Cardiac muscle cell (in vitro differentiated cells and primary cell): ENCODE data around the gene CERS5. TPM values are rescaled to one million over a fixed set of nuclear protein-coding genes. Genes with fewer than 3 reads are reported as not detected.
A peak's percentile ranks its signal among the peaks of the same experiment; 100 is the strongest.

Experiments
- DNase-seq, 2 donors: peaks; one replicate each; pipeline versions ENCODE4 v3.0.0 to v3.0.0-alpha.2; 2010 to 2017; ENCODE audit warnings: low read depth in 1 of 2, low spot score in 1 of 2
- H3K27ac ChIP-seq: fragments of 200-600 bp; sonication (generic); 2 replicates; pipeline ENCODE4 v1.5.1; 2016
- H3K27me3 ChIP-seq: fragments of 200-600 bp; sonication (generic); 2 replicates; pipeline ENCODE4 v1.6.0; 2016; ENCODE audit warnings: control low read depth
- H3K36me3 ChIP-seq: fragments of 200-600 bp; sonication (generic); 2 replicates; pipeline ENCODE4 v1.5.1; 2016; ENCODE audit warnings: control low read depth
- H3K4me1 ChIP-seq: fragments of 200-600 bp; sonication (generic); 2 replicates; pipeline ENCODE4 v1.8.1; 2017; ENCODE audit warnings: low read depth, mild to moderate bottlenecking, mixed run types
- H3K4me3 ChIP-seq: fragments of 200-600 bp; sonication (generic); 2 replicates; pipeline ENCODE4 v1.5.1; 2016; ENCODE audit warnings: mild to moderate bottlenecking
- H3K9me3 ChIP-seq: fragments of 200-600 bp; sonication (generic); 2 replicates; pipeline ENCODE4 v1.5.1; 2017; ENCODE audit warnings: low read depth, mild to moderate bottlenecking, control low read depth
- CTCF ChIP-seq: IDR thresholded peaks from 2 replicates; pipeline ENCODE4 v1.5.1; 2012; ENCODE audit warnings: low read depth, mild to moderate bottlenecking, low read length
- polyA plus RNA-seq: library from polyadenylated mRNA; unstranded; fragments of >200 nt; fragmentation: Nextera tagmentation; extraction: Ambion mirVana; gene quantifications from 2 replicates; pipeline ENCODE4 v1.2.1, GENCODE V29; 2016
- total RNA-seq: library from RNA; depleted of rRNA; stranded (reverse); fragments of >200 nt; gene quantifications from 2 replicates; pipeline ENCODE4 v1.2.3, GENCODE V29; 2016

Gene CERS5
- total and polyA plus RNA-seq, 2 experiments from 2014 or later = 78.4 to 107 TPM

GRCh38 chr12:50111693-50112455 is 55.3 kb downstream of the CERS5 start, which contains the start of gene COX14:
Gene COX14 (plus strand): TSS chr12:50112236. CDS start chr12:50120044, 7,808 bp downstream.
- H3K27me3 ChIP-seq = no peaks in the 10 kb centered on the region

GRCh38 chr12:50111395-50111692 is 55.8 kb downstream of the CERS5 start:
- no peaks in the 10 kb centered on the region for H3K9me3 ChIP-seq
- H3K27me3 ChIP-seq = no peaks in the 10 kb centered on the region
- no peak overlapping the region for H3K4me3 ChIP-seq
- peak overlapping the region; percentile 97 for H3K27ac ChIP-seq
- no peak for DNase-seq
- no peaks in the 10 kb centered on the region for H3K36me3 ChIP-seq
- no peak for TF ChIP-seq CTCF
- H3K4me1 ChIP-seq = peaks cover 32% of the 10 kb centered on the region

More at GRCh38 chr12:50111693-50112455, 55.3 kb downstream of the CERS5 start, which contains the start of gene COX14:
- peak within 1 kb of the TSS; percentile 97 for H3K27ac ChIP-seq
- peak within 1 kb of the TSS; percentile 78 for H3K4me3 ChIP-seq
- no peaks in the 10 kb centered on the region for H3K36me3 ChIP-seq
- peak; percentile 98 for TF ChIP-seq CTCF
- peak; percentile 100 for DNase-seq
- H3K4me1 ChIP-seq = peaks cover 34% of the 10 kb centered on the region
- H3K9me3 ChIP-seq = no peaks in the 10 kb centered on the region

GRCh38 chr12:50110762-50111351 is 56.3 kb downstream of the CERS5 start:
- H3K27ac ChIP-seq = peak overlapping the region; percentile 97

GRCh38 chr12:50110127-50110761 is 56.9 kb downstream of the CERS5 start:
- peak overlapping the region; percentile 97 for H3K27ac ChIP-seq
- H3K36me3 ChIP-seq = no peaks in the 10 kb centered on the region
- no peaks in the 10 kb centered on the region for H3K27me3 ChIP-seq

More at GRCh38 chr12:50110762-50111351, 56.3 kb downstream of the CERS5 start:
- H3K9me3 ChIP-seq = no peaks in the 10 kb centered on the region
- no peak for TF ChIP-seq CTCF
- no peaks in the 10 kb centered on the region for H3K36me3 ChIP-seq
- H3K4me3 ChIP-seq = no peak overlapping the region
- H3K4me1 ChIP-seq = peaks cover 31% of the 10 kb centered on the region
- DNase-seq = peak in 1 of 2 donors; percentile 92
- no peaks in the 10 kb centered on the region for H3K27me3 ChIP-seq

More at GRCh38 chr12:50110127-50110761, 56.9 kb downstream of the CERS5 start:
- no peak for TF ChIP-seq CTCF
- no peaks in the 10 kb centered on the region for H3K9me3 ChIP-seq
- no peak for DNase-seq
- no peak overlapping the region for H3K4me3 ChIP-seq
- H3K4me1 ChIP-seq = peaks cover 31% of the 10 kb centered on the region
